SHP77 (cell line): Measurements from ENCODE around the gene UPB1.
A peak's percentile ranks its signal among the peaks of the same experiment; 100 is the strongest.
"Not testable (repeated sequence)": the region's sequence is repeated elsewhere in the genome, so short reads cannot be mapped to it uniquely, and the experiment has no call there.

Experiments
- DNase-seq, 2 experiments: peaks; one replicate each; lab custom pipeline; 2025; lab: John Stamatoyannopoulos, UW

UPB1 gene

DNA sequence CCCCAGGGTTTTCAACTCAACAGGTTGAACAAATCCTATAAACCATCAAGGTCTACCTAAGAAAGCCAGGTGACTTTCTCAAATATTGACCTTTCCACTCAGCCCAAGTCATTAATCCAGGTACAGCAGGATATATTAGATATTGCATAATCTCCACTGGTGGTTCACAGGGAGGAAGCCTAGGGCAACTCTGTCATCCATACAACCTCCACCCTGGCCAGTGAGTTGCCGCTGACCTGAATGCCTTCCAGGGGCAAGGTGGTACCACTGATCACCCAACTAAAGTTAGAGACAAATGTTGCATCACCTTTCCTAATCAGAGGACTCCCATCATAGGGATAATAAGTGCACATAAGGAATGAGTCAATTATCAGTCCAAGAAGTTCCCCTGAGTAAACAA lies 36.9 kb downstream of the UPB1 start:
- DNase-seq = no peak

DNA sequence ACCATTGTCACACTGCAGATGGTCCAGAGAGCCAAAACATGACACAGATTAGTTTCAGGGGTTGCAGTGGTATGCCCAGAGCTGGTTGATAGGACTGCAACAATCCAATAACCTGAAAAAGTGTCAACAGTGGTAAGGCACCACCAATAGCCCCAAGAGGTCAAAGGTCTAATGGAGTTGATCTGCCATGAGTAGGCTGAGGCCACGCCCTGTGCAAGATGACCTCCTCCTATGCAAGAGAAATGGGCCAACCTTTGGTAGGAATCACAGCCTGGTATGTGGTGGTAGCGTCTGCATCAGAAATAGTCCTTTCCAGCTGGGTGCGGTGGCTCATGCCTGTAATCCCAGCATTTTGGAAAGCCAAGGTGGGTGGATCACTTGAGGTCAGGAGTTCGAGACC lies 40.2 kb downstream of the UPB1 start:
- DNase-seq = no peak

DNA sequence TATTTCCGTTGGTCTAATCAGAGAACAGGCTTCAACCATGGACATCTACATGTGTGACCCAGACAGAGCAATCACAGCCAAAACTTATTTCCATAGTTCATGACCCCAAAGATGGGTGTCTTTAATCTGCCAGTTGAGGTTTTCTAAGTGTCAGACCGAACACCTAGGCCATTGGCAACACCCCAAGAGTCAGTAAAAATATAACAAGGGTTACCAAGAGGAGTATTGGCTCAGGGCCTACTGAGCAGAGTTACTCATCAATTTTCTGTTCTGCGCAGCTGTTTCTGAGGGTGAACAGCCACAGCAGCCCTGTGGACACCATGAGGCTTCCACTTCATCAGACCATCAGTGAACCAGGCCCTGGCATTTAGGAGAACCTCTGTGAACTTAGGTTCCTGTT lies 41.0 kb downstream of the UPB1 start:
- DNase-seq = no peak

DNA sequence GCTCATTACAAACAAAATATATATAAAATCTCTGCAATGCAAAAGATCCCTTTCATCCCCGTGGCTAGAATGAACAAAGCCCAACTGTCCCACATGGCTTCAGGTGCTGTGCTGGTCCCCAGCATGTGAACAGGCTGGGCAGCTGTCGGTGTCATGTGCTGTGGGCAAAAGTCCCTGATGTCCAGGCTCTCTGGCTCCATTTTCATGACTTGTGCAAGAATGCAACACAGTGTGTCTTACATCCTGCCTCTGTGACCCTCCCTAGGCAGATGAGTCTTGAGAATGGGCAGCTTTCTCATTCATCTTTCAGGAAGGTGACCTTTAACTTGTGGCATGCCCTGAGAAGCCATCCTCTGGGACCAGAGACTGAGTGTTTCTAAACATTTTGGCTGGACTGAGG lies 45.3 kb downstream of the UPB1 start:
- no peak for DNase-seq

DNA sequence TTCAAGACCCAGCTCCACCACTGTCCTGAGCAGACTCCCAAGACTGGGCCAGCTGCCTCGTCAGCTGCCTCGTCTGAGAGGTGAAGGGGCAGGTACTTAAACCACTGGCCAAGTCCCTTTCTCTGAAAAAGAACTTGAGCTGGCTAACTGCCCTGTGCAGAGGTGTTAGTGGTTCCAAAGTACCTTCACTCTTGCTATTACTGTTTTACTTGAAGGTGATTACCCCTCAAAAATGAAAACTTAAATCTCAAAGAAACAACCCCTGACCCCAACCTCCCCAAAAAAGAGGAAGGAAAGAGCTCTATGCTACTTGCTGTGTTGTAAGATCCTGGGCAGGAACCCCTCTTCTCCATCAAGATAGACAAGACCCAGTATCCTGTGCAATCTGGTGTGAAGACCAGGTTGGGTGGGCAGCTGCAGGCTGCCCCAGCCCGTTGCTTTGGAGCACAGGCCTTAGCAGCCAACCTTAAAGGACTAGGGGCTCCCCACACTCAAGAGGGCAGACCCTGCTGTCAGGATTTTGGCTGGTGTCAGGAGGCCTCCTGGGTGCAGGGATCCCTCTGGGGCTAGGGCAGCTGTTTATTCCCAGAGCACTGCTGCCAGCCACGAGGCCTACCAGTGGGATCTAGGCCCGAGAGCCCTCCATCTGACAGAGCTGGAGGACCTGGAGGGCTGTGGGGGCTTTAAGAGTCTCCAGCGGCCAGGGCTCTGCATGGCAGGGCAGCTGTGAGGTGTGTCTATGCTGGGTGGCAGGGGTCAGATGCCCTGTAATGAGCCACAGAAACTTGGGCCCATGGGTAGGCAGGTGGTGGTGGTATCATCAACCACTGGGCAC lies 46.8 kb downstream of the UPB1 start:
- DNase-seq = no peak

DNA sequence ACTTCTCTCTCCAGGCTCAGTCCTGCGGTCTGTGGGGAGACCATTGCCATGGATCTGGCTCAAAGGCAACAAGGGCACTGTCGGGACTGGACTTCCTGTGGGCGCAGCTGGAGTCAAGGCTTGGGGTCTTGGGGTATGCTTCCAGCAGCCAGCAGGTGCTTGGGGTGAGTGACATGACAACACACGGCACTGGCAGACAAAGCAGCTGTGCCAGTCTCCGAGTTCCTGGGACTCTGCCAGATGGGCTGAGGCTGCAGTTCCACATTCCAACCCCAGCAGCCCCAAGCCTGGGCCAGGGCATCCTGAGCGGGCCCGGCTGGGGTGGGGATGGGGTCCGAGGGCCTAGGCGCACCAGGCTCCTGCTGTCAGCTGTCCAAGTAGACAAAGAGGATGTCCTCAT lies 47.5 kb downstream of the UPB1 start:
- no peak for DNase-seq

DNA sequence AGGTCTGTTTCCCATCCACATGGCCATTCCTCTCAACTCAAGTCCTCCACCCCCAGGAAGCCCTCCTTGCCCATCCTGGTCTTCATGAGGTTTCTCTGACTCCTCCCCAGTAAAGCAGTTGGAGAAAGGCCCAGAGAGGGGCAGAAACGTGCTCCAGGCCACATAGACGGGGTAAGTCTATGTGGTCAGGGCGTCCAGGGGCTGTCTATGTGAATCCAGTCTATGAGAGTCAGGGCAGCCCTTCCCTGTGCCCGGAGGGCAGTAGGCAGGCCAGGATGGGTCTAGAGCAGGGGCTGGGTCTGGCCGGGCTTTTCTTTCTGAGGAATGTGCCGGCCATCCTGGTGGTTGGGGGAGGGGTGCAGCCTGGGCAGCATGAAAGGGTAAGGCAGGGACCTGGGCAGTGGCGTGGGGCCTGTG lies 48.1 kb downstream of the UPB1 start:
- DNase-seq = no peak

DNA sequence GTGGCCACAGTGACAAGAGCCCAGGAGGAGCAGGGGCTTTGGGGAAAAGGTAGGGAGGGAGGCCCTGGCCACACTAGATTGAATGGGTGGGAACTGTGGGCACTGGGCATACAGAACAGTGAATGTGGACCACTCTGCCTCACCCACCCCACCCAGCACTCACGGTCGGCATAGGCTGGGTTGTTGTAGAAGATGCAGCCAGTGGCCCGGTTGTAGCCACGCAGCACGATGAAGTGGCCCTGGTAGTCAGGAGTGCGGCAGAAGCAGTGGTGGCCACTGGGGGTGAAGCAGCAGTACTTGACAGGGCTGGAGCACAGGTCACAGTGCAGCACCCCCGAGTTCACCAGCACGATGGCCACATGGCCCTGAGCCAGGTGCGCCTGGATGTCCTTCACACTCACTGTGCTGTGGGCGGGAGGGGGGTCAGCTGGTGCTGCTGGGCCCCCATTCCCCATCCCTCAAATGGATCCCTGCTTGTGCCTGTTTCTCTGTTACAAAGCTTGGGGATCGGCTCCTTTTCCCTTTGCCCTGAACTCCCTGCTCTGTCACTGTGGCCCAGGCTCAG lies 48.6 kb downstream of the UPB1 start:
- no peak for DNase-seq

DNA sequence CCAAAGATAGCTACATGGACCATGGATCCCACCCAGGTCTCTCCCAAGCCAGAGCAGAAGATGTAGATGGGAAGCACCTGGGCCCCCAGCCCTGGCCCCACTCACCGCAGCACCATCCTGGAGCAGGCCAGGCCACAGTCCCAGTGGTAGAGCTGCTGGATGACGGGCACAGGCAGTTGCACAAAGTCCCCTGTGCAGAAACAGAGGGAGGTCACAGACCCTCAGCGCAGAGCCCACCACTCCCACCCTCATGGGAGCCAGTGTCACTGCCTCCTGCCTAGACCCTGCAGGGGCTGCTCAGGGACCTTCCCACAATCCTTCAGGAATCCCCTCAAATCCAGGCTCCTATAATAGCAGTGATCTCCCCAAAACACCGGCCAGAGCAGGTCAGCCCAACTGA lies 53.7 kb downstream of the UPB1 start:
- DNase-seq = no peak

DNA sequence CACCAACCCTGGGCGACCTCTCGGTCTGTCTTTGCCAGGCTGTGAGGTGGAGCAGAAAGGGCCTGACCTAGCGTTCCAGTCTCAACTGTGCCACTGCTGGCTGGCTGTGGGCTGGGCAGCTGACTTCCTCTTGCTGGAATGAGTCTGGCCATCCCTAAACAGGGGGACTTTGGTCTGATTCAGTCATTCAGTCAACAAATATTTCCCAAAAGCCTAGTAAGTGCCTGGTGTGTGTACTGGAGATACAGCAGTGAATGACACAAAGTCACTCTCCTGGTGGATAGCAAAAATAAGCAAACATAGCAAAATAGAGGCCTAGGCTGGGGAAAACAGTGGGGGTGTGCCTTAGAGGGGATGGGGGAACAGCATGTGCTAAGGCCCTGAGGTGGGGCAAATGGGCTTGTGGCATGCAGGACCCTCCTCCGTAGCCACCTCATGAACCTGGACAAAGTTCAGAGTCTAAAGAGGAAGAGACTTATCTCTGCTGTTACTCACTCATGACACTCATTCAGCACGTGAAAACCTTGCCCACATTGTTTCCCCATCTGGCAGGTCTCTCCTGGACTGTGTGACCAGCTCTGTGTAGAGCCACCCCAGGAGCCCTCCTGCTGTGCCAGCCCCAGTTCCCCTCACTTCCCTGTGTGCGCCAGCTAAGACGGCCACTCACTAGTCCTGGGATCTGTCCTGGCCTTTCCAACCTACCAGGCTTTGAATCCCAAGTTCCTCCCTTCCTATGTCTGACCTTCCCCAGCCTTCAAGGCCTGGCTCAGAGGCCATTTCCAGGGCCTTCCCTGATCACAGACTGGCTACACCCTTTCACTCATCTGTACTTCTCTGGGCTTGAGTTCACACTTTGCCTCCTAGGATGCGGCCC lies 55.1 kb downstream of the UPB1 start:
- DNase-seq = no peak

DNA sequence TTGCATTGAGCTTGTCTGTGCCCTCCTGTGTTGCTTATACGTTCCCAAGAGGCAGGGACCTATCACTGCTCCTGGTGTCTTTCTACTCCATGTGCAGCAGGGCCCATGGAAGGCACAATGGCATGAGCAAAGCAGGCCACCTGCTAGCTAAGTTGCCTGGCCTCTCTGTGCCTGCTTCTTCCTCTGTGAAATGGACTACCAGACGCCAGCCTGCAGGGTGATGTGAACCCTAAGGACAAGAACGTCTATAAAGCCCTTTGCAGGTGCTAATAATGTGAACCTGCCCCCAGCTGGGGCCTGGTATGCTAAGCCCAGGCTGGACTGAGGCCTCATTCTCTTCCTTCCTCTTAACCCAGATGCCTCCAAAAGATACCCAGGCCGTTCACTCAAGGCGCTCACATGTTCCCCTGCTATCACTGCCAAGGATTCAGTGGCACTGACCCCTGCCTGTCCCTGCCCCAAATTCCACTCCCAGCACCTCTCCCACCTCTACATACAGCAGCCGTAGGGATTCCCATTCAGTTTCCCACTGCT lies 55.8 kb downstream of the UPB1 start:
- no peak for DNase-seq

DNA sequence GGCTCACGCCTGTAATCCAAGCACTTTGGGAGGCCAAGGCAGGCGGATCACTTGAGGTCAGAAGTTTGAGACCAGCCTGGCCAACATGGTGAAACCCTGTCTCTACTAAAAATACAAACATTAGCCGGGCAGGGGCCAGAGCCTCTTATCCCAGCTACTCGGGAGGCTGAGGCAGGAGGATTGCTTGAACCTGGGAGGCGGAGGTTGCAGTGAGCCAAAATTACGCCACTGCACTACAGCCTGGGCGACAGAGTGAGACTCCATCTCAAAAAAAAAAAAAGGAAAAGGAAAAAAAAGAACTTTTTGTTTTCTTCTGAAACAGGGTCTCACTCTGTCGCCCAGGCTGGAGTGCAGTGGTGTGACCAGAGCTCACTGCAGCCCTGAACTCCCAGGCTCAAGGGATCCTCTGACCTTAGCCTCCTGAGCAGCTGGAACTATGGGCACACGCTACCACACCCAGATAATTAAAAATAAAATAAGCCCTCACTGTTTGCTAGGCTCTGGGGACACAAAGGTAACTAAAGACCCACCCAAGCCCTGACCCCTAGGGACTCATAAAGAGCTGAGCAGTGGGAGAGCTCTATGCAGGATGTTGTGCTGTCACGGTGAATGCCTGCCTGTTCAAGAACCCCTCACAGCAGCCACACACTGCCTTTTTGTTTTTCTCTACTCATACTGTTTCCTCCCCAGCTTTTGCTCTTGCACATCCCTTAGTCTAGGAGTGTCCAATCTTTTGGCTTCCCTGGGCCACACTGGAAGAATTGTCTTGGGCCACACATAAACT lies 57.6 kb downstream of the UPB1 start:
- not testable (repeated sequence) for DNase-seq

DNA sequence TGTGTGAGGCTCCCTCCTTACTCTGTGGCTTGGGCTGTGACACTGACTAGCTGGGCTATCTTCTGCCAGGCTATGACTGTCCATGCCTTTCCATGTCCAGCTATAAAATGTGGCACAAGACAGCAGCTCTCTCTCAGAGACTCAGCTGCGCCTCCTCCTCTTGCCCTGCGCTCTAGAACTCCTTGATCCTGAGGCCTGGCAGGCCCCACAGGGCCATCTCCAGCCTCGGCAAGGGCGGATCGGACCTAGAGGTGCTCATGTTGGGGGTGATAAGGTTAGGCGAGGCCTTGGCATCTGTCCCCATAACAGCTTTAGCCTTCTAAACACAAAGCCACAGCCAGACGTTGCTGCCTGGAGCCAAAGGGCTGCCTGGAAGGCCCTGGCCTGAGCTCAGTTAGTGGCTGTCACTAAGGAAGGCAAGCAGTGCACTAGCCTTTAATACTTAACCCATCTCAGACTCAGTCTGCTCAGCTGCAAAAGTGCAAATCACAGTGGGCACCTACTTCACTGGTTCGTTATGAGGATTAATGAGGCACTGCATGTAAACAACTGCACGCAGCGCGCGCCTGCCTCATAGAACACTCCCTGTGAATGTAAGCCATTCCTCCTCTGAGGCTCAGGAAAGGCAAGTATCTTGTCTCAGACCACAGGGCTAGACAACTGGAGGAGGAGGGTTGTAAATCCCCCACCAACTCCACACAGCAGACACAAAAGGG lies 58.6 kb downstream of the UPB1 start:
- no peak for DNase-seq

DNA sequence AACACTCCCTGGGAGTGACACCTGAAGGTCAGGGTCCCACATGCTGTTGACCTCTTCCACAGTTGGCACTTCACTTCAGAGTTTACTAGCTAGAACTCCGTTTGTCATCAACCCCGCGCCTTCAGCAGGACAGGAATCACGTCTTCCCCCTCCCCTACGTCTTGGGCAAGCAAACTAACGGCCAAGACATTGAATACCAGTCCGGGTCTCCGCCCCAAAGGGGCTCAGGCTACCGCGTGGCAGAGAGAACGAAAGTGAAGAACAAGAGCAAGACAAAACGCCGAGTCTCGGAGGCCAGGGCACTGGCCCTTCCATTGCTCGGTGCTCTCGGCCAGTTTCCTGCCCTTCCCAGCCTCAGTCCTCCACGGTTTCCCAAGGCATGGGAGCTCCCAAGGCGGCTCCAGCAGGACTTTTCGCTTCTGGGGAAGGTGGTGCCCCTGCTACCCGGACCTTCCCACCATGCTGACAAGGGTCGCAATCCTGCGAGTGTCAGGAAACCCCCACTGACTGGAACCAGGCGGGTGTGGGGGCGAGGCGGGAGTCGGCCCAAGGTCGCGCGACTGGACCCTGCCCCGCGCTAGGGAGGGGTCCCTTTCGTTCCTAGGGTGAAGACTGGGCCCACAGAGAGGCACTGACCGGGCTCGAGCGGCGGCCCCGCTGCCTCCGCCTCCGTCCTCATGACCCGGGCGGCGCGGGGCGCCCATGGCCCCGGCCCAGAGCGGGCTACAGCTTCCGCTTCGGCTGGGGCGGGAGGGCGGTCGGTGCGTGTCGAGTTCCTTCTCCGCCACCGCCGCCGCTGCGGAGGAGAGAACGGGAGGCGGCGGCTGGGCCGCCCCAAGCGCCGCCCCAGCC lies 59.4 kb downstream of the UPB1 start, which contains the start of gene GUCD1:
TSS of gene GUCD1 (minus strand) at position 826 of the 852 bp plus-strand sequence. CDS start at position 679, 147 bp downstream.
- no peak for DNase-seq

DNA sequence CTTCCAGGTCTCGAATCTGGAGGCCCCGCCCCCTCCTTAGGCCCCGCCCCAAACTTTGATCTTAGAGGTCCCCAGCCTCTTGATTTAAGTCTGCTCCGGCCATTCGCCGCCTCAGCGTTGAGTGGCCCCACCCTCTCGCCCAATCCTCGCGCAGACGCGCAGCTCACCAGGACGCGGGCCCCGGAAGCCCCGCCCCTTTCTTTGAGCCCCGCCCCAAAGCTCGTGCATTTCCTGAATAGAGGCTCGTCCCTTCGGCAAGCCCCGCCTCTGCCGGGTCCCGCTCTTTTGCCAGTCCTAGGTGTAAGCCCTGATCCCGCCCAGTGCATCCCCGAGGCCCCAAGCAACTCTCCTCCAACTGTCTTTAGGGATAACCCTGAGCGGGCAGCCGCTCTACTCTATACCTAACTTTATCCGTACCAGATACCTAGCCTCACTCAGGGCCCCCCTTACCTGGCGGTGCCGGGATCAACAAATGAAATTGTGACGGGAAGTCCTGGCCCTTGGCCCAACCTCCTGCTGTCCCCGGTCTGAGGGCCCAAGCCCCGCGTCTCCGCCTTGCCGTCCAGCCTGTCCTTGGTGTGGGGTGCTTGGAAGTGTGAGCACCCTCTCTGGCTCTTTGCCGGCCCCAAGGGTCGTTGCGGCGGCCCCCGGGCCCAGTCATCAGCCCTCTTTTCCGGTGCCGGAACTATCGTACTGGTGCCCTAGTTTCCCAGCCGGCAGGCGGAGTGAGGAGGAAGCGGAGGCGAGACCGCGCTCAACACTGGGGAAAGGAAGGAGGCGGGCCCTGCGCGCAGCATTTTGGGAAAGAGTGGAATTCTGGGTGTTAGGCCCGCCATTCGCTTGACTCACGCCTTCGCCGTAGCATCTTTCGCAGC lies 60.3 kb downstream of the UPB1 start, which contains the start of gene SNRPD3:
TSS of gene SNRPD3 (plus strand) at position 835 of the 875 bp plus-strand sequence. CDS start 1,676 bp downstream, outside the sequence.
- peak; percentile 93 to 96 for DNase-seq

DNA sequence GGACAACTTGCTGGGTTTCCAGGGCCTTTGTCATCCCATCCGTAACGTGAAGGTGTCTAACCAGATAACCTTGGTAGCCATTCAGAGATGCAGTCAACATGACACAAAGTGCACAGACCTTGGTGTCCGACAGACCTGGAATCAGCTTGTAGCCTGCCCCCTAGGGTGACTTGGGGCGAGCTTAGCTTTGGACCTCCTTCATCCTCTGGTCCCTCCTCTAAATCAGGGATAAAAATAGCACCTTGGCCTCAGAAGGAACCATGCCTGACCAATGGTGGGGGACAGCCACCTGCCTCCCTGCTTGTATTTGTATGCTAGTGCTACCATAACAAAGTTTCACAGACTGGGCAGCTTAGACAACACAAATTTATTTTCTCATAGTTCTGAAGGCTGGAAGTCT lies 64.3 kb downstream of the UPB1 start:
- DNase-seq = no peak

DNA sequence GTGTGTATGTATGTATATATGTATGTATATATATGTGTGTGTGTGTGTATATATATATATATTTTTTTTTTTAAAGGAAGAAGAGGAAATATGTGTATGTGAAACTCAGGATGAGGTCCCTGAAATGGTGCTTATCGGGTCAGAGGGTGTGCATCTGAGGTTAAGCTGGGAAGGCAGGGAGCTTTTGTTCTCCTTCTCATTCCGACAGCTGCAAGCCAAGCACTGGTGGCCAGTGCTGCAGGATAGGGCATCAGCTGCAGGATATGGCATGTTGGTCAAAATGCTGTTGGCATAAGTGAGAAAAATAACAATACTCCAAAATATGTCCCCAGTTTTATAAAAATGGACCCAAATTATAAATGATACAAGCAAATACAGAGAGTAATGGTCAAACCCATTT lies 68.1 kb downstream of the UPB1 start:
- DNase-seq = no peak

DNA sequence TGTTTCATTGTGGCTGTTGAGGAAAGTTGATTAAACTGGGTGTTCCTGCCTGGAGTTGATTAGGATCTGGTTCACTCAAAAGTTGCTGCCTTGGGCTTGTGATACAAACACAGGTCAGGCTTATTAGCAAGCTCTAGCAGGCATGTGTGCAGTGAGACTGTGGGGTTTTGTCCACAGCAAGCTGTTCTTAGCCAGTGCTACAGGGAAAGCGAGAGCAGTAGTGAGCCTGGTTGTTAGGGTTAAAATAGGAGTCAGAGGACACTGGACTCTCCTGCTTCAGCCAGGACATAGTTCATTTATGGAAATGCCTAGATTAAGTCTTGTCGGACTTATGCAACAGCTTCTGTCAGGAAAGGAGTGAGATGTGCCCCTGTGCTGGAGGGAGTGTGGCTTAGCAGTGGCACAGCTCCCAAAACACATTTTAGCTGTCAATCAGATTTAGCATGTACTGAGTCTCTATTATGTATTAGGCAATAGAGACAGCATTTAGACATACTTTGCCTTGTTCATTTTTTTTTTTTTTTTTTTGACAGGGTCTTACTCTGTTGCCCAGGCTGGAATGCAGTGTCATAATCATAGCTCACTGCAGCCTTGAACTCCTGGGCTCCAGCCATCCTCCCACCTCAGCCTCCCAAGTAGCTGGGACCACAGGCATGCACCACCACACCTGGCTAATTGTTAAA lies 69.4 kb downstream of the UPB1 start:
- no peak for DNase-seq
